Measurements from ENCODE around the gene AGL. TPM values are rescaled to one million over a fixed set of nuclear protein-coding genes. Genes with fewer than 3 reads are reported as not detected.

The AGL gene
- total RNA-seq, 1 experiment from 2014 or later = 12.7 TPM

DNA sequence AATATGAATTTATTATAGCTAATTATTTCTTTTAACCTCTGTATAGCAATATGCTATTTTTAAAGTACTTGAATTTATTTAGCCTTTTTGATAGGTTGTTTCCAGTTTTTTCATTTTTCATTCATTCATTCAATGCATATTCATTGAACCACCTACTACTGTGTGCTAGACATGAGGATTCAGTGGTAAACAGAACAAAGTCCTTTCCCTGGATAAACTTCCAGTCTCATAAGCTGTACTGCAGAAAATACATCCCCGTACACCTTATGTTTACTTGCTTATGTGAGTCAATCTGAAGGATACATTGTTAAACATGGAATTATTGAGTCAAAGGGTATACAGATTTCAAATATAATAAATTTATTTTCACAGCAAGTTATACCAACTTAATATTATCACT, 21.9 kb downstream of the AGL start:
- CTCF ChIA-PET = no interaction called here

DNA sequence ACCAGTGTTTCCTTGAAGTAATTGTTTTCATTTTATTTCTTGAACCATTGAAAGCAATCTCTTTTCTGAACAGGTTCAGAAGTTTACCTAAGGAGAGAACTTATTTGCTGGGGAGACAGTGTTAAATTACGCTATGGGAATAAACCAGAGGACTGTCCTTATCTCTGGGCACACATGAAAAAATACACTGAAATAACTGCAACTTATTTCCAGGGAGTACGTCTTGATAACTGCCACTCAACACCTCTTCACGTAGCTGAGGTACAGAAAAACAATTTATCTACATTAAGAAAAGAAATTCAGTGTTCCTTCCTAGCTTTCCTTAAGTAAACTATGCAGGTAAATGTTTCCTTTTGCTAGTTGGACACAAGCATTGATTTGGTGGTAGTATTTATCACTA, 27.4 kb downstream of the AGL start:
- no peaks in the 10 kb centered on the region for H3K9me3 ChIP-seq (ENCODE audit: low read depth, low read length, poor library complexity, severe bottlenecking)
- no TSS peak for BruUV-seq (replicated peaks)
- ChIA-PET CTCF (no interaction called here), POLR2A (ENCODE audit: low non-redundant PET) (no interaction called here)
- DNase-seq (ENCODE audit: low spot score) = no peak
- intact Hi-C loops (cut with micrococcal nuclease; ENCODE audit: unreplicated experiment) = no loop called here
- TF ChIP-seq, protein P1, sequence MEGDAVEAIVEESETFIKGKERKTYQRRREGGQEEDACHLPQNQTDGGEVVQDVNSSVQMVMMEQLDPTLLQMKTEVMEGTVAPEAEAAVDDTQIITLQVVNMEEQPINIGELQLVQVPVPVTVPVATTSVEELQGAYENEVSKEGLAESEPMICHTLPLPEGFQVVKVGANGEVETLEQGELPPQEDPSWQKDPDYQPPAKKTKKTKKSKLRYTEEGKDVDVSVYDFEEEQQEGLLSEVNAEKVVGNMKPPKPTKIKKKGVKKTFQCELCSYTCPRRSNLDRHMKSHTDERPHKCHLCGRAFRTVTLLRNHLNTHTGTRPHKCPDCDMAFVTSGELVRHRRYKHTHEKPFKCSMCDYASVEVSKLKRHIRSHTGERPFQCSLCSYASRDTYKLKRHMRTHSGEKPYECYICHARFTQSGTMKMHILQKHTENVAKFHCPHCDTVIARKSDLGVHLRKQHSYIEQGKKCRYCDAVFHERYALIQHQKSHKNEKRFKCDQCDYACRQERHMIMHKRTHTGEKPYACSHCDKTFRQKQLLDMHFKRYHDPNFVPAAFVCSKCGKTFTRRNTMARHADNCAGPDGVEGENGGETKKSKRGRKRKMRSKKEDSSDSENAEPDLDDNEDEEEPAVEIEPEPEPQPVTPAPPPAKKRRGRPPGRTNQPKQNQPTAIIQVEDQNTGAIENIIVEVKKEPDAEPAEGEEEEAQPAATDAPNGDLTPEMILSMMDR (conservative IDR thresholded peaks at IDR 0.05; ENCODE audit: low read depth, low read length) = no peak
- no peak for TF ChIP-seq EZH2 (IDR thresholded peaks at IDR 0.05; ENCODE audit: borderline replicate concordance, low read depth, low read length, poor library complexity, severe bottlenecking)
- no peaks in the 10 kb centered on the region for H3K27me3 ChIP-seq (replicated peaks; ENCODE audit: insufficient read depth, low read depth, low read length, poor library complexity)
- no peak overlapping the region for H3K4me3 ChIP-seq (ENCODE audit: low read depth, low read length, poor library complexity, severe bottlenecking)
- H3K4me1 ChIP-seq (ENCODE audit: insufficient read depth, low read length, poor library complexity, severe bottlenecking) = no peaks in the 10 kb centered on the region
- H3K27ac ChIP-seq (ENCODE audit: low read depth, low read length, poor library complexity, severe bottlenecking) = no peak overlapping the region
- H3K36me3 ChIP-seq (ENCODE audit: insufficient read depth, low read length, poor library complexity, severe bottlenecking) = no peaks in the 10 kb centered on the region

More for the DNA sequence above, 21.9 kb downstream of the AGL start:
- Histone ChIP-seq H3K9me3 (ENCODE audit: low read depth, low read length, poor library complexity, severe bottlenecking) (no peaks in the 10 kb centered on the region), H3K4me1 (ENCODE audit: insufficient read depth, low read length, poor library complexity, severe bottlenecking) (peaks cover 4% of the 10 kb centered on the region), H3K36me3 (ENCODE audit: insufficient read depth, low read length, poor library complexity, severe bottlenecking) (no peaks in the 10 kb centered on the region), H3K4me3 (ENCODE audit: low read depth, low read length, poor library complexity, severe bottlenecking) (no peak overlapping the region), H3K27ac (ENCODE audit: low read depth, low read length, poor library complexity, severe bottlenecking) (no peak overlapping the region), H3K27me3 (replicated peaks; ENCODE audit: insufficient read depth, low read depth, low read length, poor library complexity) (no peaks in the 10 kb centered on the region)
- BruUV-seq (replicated peaks) = no TSS peak
- TF ChIP-seq, protein P1 (conservative IDR thresholded peaks at IDR 0.05; ENCODE audit: low read depth, low read length) = no peak
- TF ChIP-seq EZH2 (IDR thresholded peaks at IDR 0.05; ENCODE audit: borderline replicate concordance, low read depth, low read length, poor library complexity, severe bottlenecking) = no peak
- DNase-seq (ENCODE audit: low spot score) = no peak
- intact Hi-C loops (cut with micrococcal nuclease; ENCODE audit: unreplicated experiment) = no loop called here
- POLR2A ChIA-PET (ENCODE audit: low non-redundant PET) = no interaction called here

DNA sequence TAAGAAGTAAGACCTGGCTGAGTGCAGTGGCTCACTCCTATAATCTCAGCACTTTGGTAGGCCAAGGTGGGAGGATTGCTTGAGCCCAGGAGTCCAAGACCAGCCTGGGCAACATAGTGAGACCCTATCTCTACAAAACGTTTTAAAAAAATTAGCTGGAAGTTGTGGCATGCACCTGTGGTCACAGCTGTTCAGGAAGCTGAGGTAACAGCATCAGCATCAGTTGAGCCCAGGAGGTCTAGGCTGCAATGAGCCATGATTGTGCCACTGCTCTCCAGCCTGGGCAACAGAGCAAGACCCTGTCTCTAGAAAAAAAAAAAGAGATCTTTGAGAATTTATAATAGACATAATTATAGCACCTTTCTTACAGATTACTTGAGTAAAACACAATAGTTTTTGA, 36.0 kb downstream of the AGL start:
- no TSS peak for BruUV-seq (replicated peaks)
- no peaks in the 10 kb centered on the region for H3K27me3 ChIP-seq (replicated peaks; ENCODE audit: insufficient read depth, low read depth, low read length, poor library complexity)
- intact Hi-C loops (cut with micrococcal nuclease; ENCODE audit: unreplicated experiment) = no loop called here
- H3K27ac ChIP-seq (ENCODE audit: low read depth, low read length, poor library complexity, severe bottlenecking) = no peak overlapping the region
- no peak overlapping the region for H3K4me3 ChIP-seq (ENCODE audit: low read depth, low read length, poor library complexity, severe bottlenecking)
- CTCF ChIA-PET = no interaction called here
- no peaks in the 10 kb centered on the region for H3K4me1 ChIP-seq (ENCODE audit: insufficient read depth, low read length, poor library complexity, severe bottlenecking)
- H3K9me3 ChIP-seq (ENCODE audit: low read depth, low read length, poor library complexity, severe bottlenecking) = no peaks in the 10 kb centered on the region
- H3K36me3 ChIP-seq (ENCODE audit: insufficient read depth, low read length, poor library complexity, severe bottlenecking) = peaks cover 12% of the 10 kb centered on the region
- no peak for DNase-seq (ENCODE audit: low spot score)
- no peak for TF ChIP-seq EZH2 (IDR thresholded peaks at IDR 0.05; ENCODE audit: borderline replicate concordance, low read depth, low read length, poor library complexity, severe bottlenecking)
- TF ChIP-seq, protein P1 (conservative IDR thresholded peaks at IDR 0.05; ENCODE audit: low read depth, low read length) = no peak
- POLR2A ChIA-PET (ENCODE audit: low non-redundant PET) = interaction anchor here (0.6 kb wide), 1 partner anchor 130 kb away, joined by 5 read pairs; no protein-coding TSS in a partner anchor
